BJ (cell line): Measurements from ENCODE around the gene IL37. TPM values are rescaled to one million over a fixed set of nuclear protein-coding genes. Genes with fewer than 3 reads are reported as not detected.

Experiments
- CTCF ChIA-PET: fragments of 350-600 bp; formaldehyde crosslinking; extraction: SDS; loops from one replicate; lab custom pipeline; 2021; ENCODE audit warnings: antibody characterized with exemption, inconsistent platforms; lab: Yijun Ruan, JAX
- POLR2A ChIA-PET: fragments of 300-600 bp; sonication (Branson Sonifier 250); formaldehyde crosslinking; extraction: SDS; loops from one replicate; lab custom pipeline; 2021; ENCODE audit warnings: antibody characterized with exemption; lab: Charles Lee
- DNase-seq: peaks from one replicate; pipeline ENCODE4 v3.0.0-alpha.2; 2011; ENCODE audit warnings: low read depth
- H3K27me3 ChIP-seq: 2 replicates; pipeline ENCODE4 v1.6.0; 2011; ENCODE audit warnings: low read length; ENCODE audit not compliant: control insufficient read depth, insufficient read depth
- H3K36me3 ChIP-seq: 2 replicates; pipeline ENCODE4 v1.5.1; 2011; ENCODE audit warnings: low read length; ENCODE audit not compliant: control insufficient read depth, insufficient read depth
- H3K4me3 ChIP-seq: 2 replicates; pipeline ENCODE4 v1.5.1; 2011; ENCODE audit warnings: low read depth, mild to moderate bottlenecking, control low read depth, low read length
- polyA plus RNA-seq: library from polyadenylated mRNA; depleted of rRNA; stranded (reverse); fragments of >200 nt; gene quantifications from 2 replicates; pipeline ENCODE4 v1.2.3, GENCODE V29; 2011
- TF ChIP-seq, protein P1 (sequence below): IDR thresholded peaks from 2 replicates; pipeline ENCODE4 v1.5.1; 2011; ENCODE audit warnings: low read depth, mild to moderate bottlenecking, control low read depth, inconsistent platforms, low read length, moderate library complexity; ENCODE audit not compliant: insufficient read depth

Gene IL37
- polyA plus RNA-seq, 1 experiment = not detected

DNA sequence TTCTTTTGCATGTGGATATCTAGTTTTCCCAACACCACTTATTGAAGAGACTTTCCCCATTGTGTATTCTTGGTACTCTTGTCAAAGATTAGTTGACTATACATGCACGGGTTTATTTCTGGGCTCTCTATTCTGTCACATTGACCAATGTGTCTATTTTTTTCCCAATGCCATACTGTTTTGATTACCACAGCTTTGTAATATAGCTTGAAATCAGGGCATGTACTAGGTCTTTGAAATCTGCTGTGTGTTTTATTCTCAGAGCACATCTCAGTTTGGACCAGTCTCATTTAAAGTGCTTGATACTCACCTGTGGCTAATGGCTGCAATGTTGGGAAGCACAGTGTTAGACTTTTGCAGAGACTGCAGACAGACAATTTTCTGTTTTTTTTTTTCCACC, 34.0 kb downstream of the IL37 start:
- ChIA-PET POLR2A (no interaction called here), CTCF (interaction anchor here (0.9 to 6.6 kb wide), 4 partner anchors 11 to 319 kb away, joined by 3 to 190 read pairs (median 13); no protein-coding TSS in a partner anchor)
- Histone ChIP-seq H3K4me3 (no peak overlapping the region), H3K27me3 (peaks cover 4% of the 10 kb centered on the region; the same call in 1 of the 2 replicates), H3K36me3 (no peaks in the 10 kb centered on the region)
- TF ChIP-seq, protein P1, sequence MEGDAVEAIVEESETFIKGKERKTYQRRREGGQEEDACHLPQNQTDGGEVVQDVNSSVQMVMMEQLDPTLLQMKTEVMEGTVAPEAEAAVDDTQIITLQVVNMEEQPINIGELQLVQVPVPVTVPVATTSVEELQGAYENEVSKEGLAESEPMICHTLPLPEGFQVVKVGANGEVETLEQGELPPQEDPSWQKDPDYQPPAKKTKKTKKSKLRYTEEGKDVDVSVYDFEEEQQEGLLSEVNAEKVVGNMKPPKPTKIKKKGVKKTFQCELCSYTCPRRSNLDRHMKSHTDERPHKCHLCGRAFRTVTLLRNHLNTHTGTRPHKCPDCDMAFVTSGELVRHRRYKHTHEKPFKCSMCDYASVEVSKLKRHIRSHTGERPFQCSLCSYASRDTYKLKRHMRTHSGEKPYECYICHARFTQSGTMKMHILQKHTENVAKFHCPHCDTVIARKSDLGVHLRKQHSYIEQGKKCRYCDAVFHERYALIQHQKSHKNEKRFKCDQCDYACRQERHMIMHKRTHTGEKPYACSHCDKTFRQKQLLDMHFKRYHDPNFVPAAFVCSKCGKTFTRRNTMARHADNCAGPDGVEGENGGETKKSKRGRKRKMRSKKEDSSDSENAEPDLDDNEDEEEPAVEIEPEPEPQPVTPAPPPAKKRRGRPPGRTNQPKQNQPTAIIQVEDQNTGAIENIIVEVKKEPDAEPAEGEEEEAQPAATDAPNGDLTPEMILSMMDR = no peak
- DNase-seq = no peak

DNA sequence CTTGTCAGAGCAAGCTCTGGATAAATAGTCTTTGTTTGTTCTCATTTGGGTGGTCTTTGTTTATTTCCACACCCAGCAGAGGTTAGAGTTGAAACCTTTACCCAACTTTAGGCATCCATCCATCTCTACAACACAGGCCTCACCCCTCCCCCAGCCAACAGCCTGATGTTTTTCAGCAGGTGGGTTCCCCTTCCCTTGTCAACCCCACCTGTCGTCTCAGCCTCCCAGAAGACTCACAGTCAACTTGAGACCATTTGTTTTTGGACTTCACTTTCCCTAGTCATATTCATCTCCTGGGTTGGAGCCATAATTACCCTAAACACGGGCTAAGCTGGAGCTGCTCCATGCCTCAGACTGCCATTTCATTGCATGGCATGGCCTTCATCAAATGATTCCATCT, 35.1 kb downstream of the IL37 start:
- peaks cover 4% of the 10 kb centered on the region; the same call in 1 of the 2 replicates for H3K27me3 ChIP-seq
- H3K36me3 ChIP-seq = no peaks in the 10 kb centered on the region
- ChIA-PET CTCF (interaction anchor here (1.7 to 3.7 kb wide), 3 partner anchors 10 to 196 kb away, joined by 5 to 21 read pairs (median 9); no protein-coding TSS in a partner anchor), POLR2A (no interaction called here)
- TF ChIP-seq, protein P1 = no peak
- H3K4me3 ChIP-seq = no peak overlapping the region
- DNase-seq = no peak

DNA sequence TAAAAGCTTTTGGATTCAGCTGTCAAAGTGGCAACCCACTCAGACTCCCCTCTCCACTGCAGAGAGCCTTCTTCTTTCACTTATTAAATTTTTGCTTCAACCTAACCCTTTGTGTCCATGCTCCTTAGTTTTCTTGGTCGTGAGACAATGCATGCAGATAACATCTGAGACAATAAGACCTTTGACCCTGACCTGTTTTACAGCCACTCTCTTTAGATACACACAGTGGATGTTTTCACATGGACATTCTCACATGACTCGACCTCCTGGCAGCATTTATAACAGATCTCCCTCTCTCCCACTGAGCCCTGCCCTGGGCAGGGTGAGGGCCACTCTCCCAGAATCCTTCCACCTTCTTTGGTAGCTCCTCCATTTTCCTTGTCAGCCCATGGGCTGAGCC, 36.4 kb downstream of the IL37 start:
- ChIA-PET POLR2A (no interaction called here), CTCF (interaction anchor here (2.2 to 3.7 kb wide), 3 partner anchors 8 to 198 kb away, joined by 9 to 21 read pairs (median 10); no protein-coding TSS in a partner anchor)
- peaks cover 4% of the 10 kb centered on the region; the same call in 1 of the 2 replicates for H3K27me3 ChIP-seq
- TF ChIP-seq, protein P1 = no peak
- H3K36me3 ChIP-seq = no peaks in the 10 kb centered on the region
- DNase-seq = no peak
- H3K4me3 ChIP-seq = no peak overlapping the region

DNA sequence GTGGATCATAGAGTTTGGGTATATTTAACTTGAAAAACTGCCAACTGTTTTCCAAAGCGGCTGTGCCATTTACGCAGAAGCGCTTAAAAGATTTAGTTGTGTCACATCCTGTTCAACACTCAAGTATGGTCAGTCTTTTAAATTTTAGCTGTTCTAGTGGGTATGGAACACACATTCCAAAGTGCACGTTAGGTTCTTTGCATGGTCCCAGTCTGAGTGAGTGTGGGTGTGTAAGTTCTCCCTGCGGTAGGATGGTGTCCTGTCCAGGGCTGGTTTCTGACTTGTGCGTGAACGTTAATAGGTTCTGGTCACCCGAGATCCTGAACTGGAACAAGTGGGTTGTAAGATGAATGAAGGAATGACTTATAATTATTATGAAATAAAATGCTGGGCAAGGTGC, 38.5 kb downstream of the IL37 start:
- peaks cover 4% of the 10 kb centered on the region for H3K27me3 ChIP-seq
- DNase-seq = no peak
- no peak overlapping the region for H3K4me3 ChIP-seq
- H3K36me3 ChIP-seq = no peaks in the 10 kb centered on the region
- ChIA-PET CTCF (interaction anchor here (0.9 to 1.5 kb wide), 2 partner anchors 9 to 200 kb away, joined by 3 to 6 read pairs; no protein-coding TSS in a partner anchor), POLR2A (no interaction called here)
- TF ChIP-seq, protein P1 = no peak

DNA sequence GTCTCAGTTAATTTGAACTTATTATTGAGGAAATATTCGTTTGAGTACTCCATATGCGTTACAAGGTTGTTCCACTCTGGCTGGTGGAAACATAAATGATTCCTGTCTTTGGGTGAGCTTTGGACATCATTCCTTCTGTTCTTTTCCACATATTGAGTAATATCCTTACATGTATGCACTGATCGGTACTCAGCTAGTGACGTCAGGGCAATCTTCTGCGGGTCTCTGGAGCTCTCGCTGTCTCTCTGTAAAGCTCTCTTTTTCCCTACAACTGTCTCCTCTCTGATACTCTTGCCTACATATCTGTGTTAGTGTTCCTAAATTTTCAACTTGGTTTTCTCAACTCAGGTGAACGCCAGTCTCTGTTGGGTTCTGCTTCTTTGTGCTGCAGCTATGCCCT, 43.4 kb downstream of the IL37 start:
- ChIA-PET POLR2A (no interaction called here), CTCF (interaction anchor here (0.7 to 6.1 kb wide), 6 partner anchors 8 to 227 kb away, joined by 3 to 35 read pairs (median 10); no protein-coding TSS in a partner anchor)
- H3K36me3 ChIP-seq = no peaks in the 10 kb centered on the region
- H3K4me3 ChIP-seq = no peak overlapping the region
- no peak for DNase-seq
- TF ChIP-seq, protein P1 = no peak
- H3K27me3 ChIP-seq = peaks cover 3% of the 10 kb centered on the region
